Smooth muscle cell (in vitro differentiated cells): ENCODE measurements around the gene INSYN1. TPM values are rescaled to one million over a fixed set of nuclear protein-coding genes. Genes with fewer than 3 reads are reported as not detected.

ENCODE experiments used
- DNase-seq: peaks from one replicate; lab custom pipeline; 2025; ENCODE audit not compliant: unreplicated experiment; lab: John Stamatoyannopoulos, UW
- H2AFZ ChIP-seq: fragments of 200-600 bp; sonication (generic); 2 replicates; pipeline ENCODE4 v1.6.0; 2016; ENCODE audit warnings: antibody characterized with exemption, low read depth, mild to moderate bottlenecking
- H3F3A ChIP-seq: fragments of 200-600 bp; sonication (generic); 2 replicates; pipeline ENCODE4 v1.6.0; 2017; ENCODE audit warnings: antibody characterized with exemption, low read depth
- H3K27ac ChIP-seq: fragments of 200-600 bp; sonication (generic); 2 replicates; pipeline ENCODE4 v1.5.1; 2016; ENCODE audit warnings: low read depth, mild to moderate bottlenecking
- H3K27me3 ChIP-seq: fragments of 200-600 bp; sonication (generic); 2 replicates; pipeline ENCODE4 v1.6.1; 2016; ENCODE audit warnings: low read depth, mild to moderate bottlenecking
- H3K36me3 ChIP-seq: fragments of 200-600 bp; sonication (generic); 2 replicates; pipeline ENCODE4 v1.5.1; 2016; ENCODE audit warnings: low read depth
- H3K4me1 ChIP-seq: fragments of 200-600 bp; sonication (generic); 2 replicates; pipeline ENCODE4 v1.5.1; 2016; ENCODE audit warnings: low read depth
- H3K4me2 ChIP-seq: fragments of 200-600 bp; sonication (generic); 2 replicates; pipeline ENCODE4 v1.6.0; 2016; ENCODE audit warnings: mild to moderate bottlenecking
- H3K4me3 ChIP-seq: fragments of 200-600 bp; sonication (generic); 2 replicates; pipeline ENCODE4 v1.5.1; 2016; ENCODE audit warnings: mild to moderate bottlenecking
- H3K79me2 ChIP-seq: fragments of 200-600 bp; sonication (generic); 2 replicates; pipeline ENCODE4 v1.6.0; 2016; ENCODE audit warnings: low read depth, mild to moderate bottlenecking
- H3K9ac ChIP-seq: fragments of 200-600 bp; sonication (generic); 2 replicates; pipeline ENCODE4 v1.6.0; 2016; ENCODE audit warnings: low read depth
- H3K9me3 ChIP-seq: fragments of 200-600 bp; sonication (generic); replicated peaks from 2 replicates; pipeline ENCODE4 v1.5.1; 2016; ENCODE audit warnings: low read depth
- H4K20me1 ChIP-seq: fragments of 200-600 bp; sonication (generic); 2 replicates; pipeline ENCODE4 v1.6.0; 2016; ENCODE audit warnings: low read depth
- CTCF ChIP-seq: fragments of 200-600 bp; sonication (generic); IDR thresholded peaks from 2 replicates; pipeline ENCODE4 v1.5.1; 2017; ENCODE audit warnings: borderline replicate concordance, mild to moderate bottlenecking, antibody characterized with exemption; ENCODE audit not compliant: insufficient read depth, poor library complexity, severe bottlenecking
- WGBS: methylation state at CpG from one replicate; pipeline ENCODE4 v1.1.7; 2016; ENCODE audit warnings: low lambda C conversion rate; 5-methylcytosine and 5-hydroxymethylcytosine counted together
- polyA plus RNA-seq: library from polyadenylated mRNA; unstranded; fragments of >200 nt; fragmentation: Nextera tagmentation; extraction: Ambion mirVana; gene quantifications from 2 replicates; pipeline ENCODE4 v1.2.1, GENCODE V29; 2016
- total RNA-seq: library from RNA; depleted of rRNA; stranded (reverse); fragments of >200 nt; gene quantifications from 2 replicates; pipeline ENCODE4 v1.2.3, GENCODE V29; 2014

Gene INSYN1
- total and polyA plus RNA-seq, 2 experiments from 2014 or later = 1.6 to 4.0 TPM

DNA sequence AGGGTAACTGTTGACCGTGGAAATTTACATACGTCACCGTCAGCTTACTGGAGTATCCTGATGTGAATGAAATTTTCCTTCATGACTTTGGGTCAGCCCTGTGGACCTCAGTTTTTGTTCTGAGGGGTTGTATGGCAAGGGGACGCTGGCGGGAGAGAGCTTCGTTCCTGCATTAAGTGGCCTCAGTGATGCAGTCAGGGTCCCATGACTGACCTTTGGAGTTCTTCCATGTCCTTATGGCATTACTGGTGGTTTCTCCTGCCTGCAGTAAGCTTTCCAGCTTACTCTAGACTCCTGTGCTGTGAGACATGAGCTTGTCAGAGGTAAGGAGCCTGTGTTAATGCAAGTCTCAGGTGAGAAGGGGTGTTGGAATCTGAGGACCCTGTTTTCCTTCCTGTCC lies 67.2 kb downstream of the INSYN1 start:
- H3K4me3 ChIP-seq = peak overlapping the region; percentile 86
- DNase-seq = no peak
- peaks cover 39% of the 10 kb centered on the region for H3F3A ChIP-seq
- peak overlapping the region; percentile 93 for H3K27ac ChIP-seq
- peaks cover 43% of the 10 kb centered on the region for H3K4me1 ChIP-seq
- peaks cover 55% of the 10 kb centered on the region for H4K20me1 ChIP-seq
- H3K9ac ChIP-seq = peak overlapping the region; percentile 97
- H3K4me2 ChIP-seq = peak overlapping the region; percentile 90
- WGBS = 37% methylated on average over 6 of the region's 6 CpGs
- H2AFZ ChIP-seq = no peak overlapping the region
- no peaks in the 10 kb centered on the region for H3K36me3 ChIP-seq
- H3K27me3 ChIP-seq = no peaks in the 10 kb centered on the region
- H3K9me3 ChIP-seq = no peaks in the 10 kb centered on the region
- no peak for TF ChIP-seq CTCF
- H3K79me2 ChIP-seq = peaks cover 66% of the 10 kb centered on the region

Other genes with a start within 250 kb of the INSYN1 start
- 189 and 215 TPM in 2 replicates for gene NPTN, start 120.0 kb downstream of the INSYN1 start, total RNA-seq
- 153 TPM in 2 replicates for gene NPTN, start 120.0 kb downstream of the INSYN1 start, polyA plus RNA-seq
- gene CD276, start 69.0 kb downstream of the INSYN1 start, total RNA-seq = 139 and 144 TPM in 2 replicates
- 257 and 312 TPM in 2 replicates for gene CD276, start 69.0 kb downstream of the INSYN1 start, polyA plus RNA-seq
- gene TBC1D21, start 120.2 kb upstream of the INSYN1 start, total RNA-seq = not detected in 2 replicates
- not detected in 2 replicates for gene TBC1D21, start 120.2 kb upstream of the INSYN1 start, polyA plus RNA-seq
- 239 and 252 TPM in 2 replicates for gene LOXL1, start 173.1 kb upstream of the INSYN1 start, total RNA-seq
- gene LOXL1, start 173.1 kb upstream of the INSYN1 start, polyA plus RNA-seq = 736 and 899 TPM in 2 replicates
- 9.3 and 12.4 TPM in 2 replicates for gene STOML1, start 238.9 kb upstream of the INSYN1 start, total RNA-seq
- gene STOML1, start 238.9 kb upstream of the INSYN1 start, polyA plus RNA-seq = 23.7 and 27.5 TPM in 2 replicates
- 21.6 and 34.1 TPM in 2 replicates for gene PML, start 241.4 kb upstream of the INSYN1 start, total RNA-seq
- gene PML, start 241.4 kb upstream of the INSYN1 start, polyA plus RNA-seq = 33.7 and 39.4 TPM in 2 replicates